Endothelial cell (in vitro differentiated cells): ENCODE data around the gene WFS1. TPM values are rescaled to one million over a fixed set of nuclear protein-coding genes. Genes with fewer than 3 reads are reported as not detected.

Source experiments
- DNase-seq: peaks from one replicate; pipeline ENCODE4 v3.0.0; 2021; ENCODE audit warnings: low spot score
- H3K27ac Mint-ChIP-seq: one replicate; pipeline ENCODE4 v1.8.0; 2021; ENCODE audit warnings: mixed read lengths, inconsistent platforms; ENCODE audit not compliant: unreplicated experiment
- H3K27me3 Mint-ChIP-seq: one replicate; pipeline ENCODE4 v1.8.0; 2021; ENCODE audit warnings: mild to moderate bottlenecking, moderate library complexity, mixed read lengths, inconsistent platforms; ENCODE audit not compliant: unreplicated experiment
- H3K36me3 Mint-ChIP-seq: one replicate; pipeline ENCODE4 v1.8.0; 2021; ENCODE audit warnings: mild to moderate bottlenecking, low read depth, mixed read lengths, inconsistent platforms; ENCODE audit not compliant: unreplicated experiment
- H3K4me1 Mint-ChIP-seq: one replicate; pipeline ENCODE4 v1.8.0; 2021; ENCODE audit warnings: mild to moderate bottlenecking, mixed read lengths, inconsistent platforms; ENCODE audit not compliant: unreplicated experiment
- H3K4me3 Mint-ChIP-seq: one replicate; pipeline ENCODE4 v1.8.0; 2021; ENCODE audit warnings: mild to moderate bottlenecking, mixed read lengths, inconsistent platforms; ENCODE audit not compliant: unreplicated experiment
- H3K9me3 Mint-ChIP-seq: one replicate; pipeline ENCODE4 v1.8.0; 2021; ENCODE audit warnings: mixed read lengths, inconsistent platforms; ENCODE audit not compliant: unreplicated experiment
- total RNA-seq: library from RNA; stranded (reverse); fragmentation: NEBNext Ultra II Directional; extraction: Animal tissue kit (Norgen Biotek cat#: 25700); gene quantifications from one replicate; pipeline ENCODE4 v1.2.1, GENCODE V29; 2021; ENCODE audit not compliant: unreplicated experiment
- TF ChIP-seq, protein P1 (sequence below): fragments of 200-600 bp; sonication (generic); IDR thresholded peaks from one replicate; pipeline ENCODE4 v1.5.0; 2021; ENCODE audit warnings: antibody characterized with exemption; ENCODE audit not compliant: unreplicated experiment

The WFS1 gene
- total RNA-seq, 1 donor from 2014 or later = 53.2 TPM

DNA sequence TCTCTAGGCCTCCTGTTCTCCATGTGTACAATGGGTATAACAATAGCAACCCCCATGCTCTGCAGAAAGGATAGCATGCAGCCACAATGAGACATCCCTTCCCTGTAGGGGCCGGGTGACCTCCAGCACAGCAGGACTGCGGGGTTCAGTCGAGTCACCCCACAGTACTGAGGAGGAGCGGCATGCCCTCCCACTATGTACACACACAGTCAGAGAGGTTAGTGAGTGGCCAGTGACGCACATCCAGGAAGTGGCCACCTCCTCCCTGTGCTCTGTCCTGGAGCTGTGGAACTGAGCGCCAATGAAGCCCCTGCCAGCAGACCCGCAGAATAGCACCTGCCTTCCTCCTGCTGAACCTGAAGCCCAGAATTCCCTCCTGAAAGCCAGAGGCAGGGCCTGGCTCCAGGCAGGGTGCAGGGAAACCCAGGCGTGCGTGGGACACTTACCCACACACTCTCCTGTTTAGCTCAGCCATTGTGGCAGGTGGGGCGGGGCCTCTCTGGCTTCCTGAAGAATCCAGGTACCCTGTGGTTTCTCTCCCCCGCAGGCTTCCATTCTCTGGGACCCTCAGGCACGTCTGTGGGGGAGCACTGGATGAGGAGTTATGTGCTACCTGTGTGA lies 50.0 kb downstream of the WFS1 start:
- Mint-ChIP-seq H3K9me3 (no peaks in the 10 kb centered on the region), H3K27ac (no peak overlapping the region), H3K36me3 (no peaks in the 10 kb centered on the region), H3K4me1 (peaks cover 34% of the 10 kb centered on the region), H3K27me3 (peaks cover 3% of the 10 kb centered on the region), H3K4me3 (no peak overlapping the region)
- TF ChIP-seq, protein P1, sequence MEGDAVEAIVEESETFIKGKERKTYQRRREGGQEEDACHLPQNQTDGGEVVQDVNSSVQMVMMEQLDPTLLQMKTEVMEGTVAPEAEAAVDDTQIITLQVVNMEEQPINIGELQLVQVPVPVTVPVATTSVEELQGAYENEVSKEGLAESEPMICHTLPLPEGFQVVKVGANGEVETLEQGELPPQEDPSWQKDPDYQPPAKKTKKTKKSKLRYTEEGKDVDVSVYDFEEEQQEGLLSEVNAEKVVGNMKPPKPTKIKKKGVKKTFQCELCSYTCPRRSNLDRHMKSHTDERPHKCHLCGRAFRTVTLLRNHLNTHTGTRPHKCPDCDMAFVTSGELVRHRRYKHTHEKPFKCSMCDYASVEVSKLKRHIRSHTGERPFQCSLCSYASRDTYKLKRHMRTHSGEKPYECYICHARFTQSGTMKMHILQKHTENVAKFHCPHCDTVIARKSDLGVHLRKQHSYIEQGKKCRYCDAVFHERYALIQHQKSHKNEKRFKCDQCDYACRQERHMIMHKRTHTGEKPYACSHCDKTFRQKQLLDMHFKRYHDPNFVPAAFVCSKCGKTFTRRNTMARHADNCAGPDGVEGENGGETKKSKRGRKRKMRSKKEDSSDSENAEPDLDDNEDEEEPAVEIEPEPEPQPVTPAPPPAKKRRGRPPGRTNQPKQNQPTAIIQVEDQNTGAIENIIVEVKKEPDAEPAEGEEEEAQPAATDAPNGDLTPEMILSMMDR = no peak
- DNase-seq = no peak

DNA sequence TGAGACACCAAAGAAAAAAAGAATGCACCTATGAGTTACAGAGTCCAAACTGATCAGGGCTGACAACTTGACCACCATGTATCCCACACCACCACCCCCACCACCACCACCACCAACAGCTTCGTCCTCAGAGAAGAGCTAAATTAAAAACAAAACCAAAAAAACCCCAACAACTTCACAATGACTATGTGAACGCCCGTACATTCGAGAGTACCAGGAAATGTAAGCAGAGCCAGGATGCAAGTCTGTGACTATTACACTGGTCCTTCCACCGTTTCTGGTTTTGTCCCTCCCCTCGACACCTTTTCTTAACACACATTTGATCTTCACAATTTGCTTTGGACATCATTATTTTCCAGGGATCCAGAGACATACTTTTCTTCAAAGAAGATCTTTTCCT lies 51.0 kb downstream of the WFS1 start:
- TF ChIP-seq, protein P1 = no peak
- H3K4me1 Mint-ChIP-seq = peaks cover 42% of the 10 kb centered on the region
- H3K4me3 Mint-ChIP-seq = no peak overlapping the region
- H3K36me3 Mint-ChIP-seq = no peaks in the 10 kb centered on the region
- H3K27ac Mint-ChIP-seq = no peak overlapping the region
- no peaks in the 10 kb centered on the region for H3K9me3 Mint-ChIP-seq
- peaks cover 3% of the 10 kb centered on the region for H3K27me3 Mint-ChIP-seq
- no peak for DNase-seq

DNA sequence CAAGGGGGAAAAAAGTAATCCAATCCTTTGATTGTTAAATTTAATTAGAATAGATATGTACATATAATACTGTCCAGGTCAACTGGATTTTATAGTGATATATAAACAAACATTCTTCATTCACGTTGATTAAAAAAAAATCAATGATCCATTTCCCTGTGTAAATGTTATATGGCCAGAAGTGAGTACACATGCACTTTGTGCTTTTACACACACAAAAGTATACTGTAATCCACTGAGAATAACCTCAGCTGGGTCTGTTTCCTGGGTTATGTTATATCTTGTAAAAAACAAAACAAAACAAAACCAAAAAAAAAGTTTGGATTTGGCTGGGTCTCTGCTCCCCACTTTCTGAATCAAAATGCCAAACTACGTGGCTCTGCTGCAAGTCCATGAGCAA lies 51.7 kb downstream of the WFS1 start:
- TF ChIP-seq, protein P1 = no peak
- Mint-ChIP-seq H3K27ac (no peak overlapping the region), H3K36me3 (no peaks in the 10 kb centered on the region), H3K4me1 (peaks cover 45% of the 10 kb centered on the region), H3K9me3 (no peaks in the 10 kb centered on the region), H3K4me3 (no peak overlapping the region), H3K27me3 (peaks cover 3% of the 10 kb centered on the region)
- DNase-seq = no peak

DNA sequence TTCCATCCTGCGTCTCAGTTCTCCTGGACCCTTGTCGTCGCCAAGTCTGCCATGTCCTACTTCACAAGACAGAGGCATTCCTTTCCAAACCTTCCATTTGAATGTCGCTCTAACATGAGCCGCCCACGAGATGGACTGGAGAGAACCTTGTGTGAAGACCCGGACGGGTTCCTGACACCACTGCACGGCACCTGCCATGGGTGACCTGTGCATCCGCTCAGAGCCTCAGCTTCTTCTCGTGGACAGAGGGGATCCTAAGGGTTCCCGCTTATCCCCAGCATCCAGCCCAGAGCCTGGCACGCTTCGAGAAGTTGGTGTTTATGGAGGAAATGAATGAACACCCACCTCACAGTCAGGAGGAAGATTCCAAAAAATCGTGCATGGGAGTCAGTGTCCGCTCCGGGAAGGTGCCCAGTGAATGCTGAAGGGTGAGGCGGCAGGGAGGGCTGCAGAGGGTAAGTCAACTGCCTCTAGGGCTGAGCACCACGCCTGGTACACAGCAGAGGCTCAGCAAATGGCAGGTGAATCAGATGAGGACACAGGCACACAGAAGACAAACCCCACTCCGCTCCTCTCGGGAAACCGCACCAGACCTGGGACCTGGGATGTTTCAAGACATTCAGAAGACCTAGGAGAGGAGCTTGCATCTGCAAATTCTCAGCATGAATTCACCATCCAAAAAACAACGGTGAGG lies 52.6 kb downstream of the WFS1 start:
- DNase-seq = no peak
- H3K9me3 Mint-ChIP-seq = no peaks in the 10 kb centered on the region
- peaks cover 42% of the 10 kb centered on the region for H3K4me1 Mint-ChIP-seq
- H3K36me3 Mint-ChIP-seq = no peaks in the 10 kb centered on the region
- H3K27ac Mint-ChIP-seq = no peak overlapping the region
- H3K4me3 Mint-ChIP-seq = no peak overlapping the region
- peaks cover 3% of the 10 kb centered on the region for H3K27me3 Mint-ChIP-seq
- TF ChIP-seq, protein P1 = no peak

DNA sequence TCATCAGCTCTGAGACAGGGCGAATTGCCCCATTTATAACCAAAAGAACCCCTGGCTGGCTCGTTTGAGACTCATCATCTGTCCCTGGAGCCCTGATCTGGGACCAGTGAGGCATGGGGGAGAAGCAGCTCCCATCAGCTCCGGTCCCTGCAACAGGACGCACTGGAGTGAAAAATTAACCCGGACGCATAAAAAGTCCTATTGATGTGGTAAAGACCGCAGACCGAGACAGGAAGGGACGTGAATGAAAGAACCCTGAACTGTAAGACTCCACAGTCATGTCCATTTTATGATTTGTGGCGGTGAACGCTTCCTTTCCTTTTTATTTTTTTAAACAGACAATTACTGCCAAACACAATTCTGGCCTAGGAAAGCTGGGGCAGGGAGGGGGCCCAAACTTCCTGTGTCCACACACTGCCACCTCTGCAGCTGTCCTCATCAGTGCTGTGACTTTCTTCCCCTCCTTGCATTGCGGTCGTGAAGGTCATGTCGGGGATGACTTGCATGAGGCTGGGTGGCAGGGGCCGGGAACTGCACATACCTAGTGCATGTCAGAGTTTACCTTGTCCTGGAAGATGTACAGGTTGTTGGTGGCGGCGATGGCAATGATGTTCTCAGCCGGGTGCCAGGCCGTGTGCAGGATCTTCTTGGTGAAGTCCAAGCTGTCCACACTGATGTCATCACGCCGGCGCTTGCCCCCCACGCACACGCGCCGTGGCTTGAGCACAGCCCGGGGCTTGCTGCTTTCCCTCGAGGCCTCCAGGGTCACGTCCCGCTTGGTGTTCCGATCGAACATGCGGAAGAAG lies 53.3 kb downstream of the WFS1 start:
- H3K9me3 Mint-ChIP-seq = no peaks in the 10 kb centered on the region
- no peaks in the 10 kb centered on the region for H3K36me3 Mint-ChIP-seq
- TF ChIP-seq, protein P1 = no peak
- H3K4me3 Mint-ChIP-seq = no peak overlapping the region
- H3K4me1 Mint-ChIP-seq = peaks cover 41% of the 10 kb centered on the region
- peak overlapping the region; percentile 52 for H3K27ac Mint-ChIP-seq
- no peak for DNase-seq
- no peaks in the 10 kb centered on the region for H3K27me3 Mint-ChIP-seq
